Astrocyte (in vitro differentiated cells and primary cell): ENCODE data around the gene ATXN2L. TPM values are rescaled to one million over a fixed set of nuclear protein-coding genes. Genes with fewer than 3 reads are reported as not detected.

ENCODE experiments used
- DNase-seq: peaks from one replicate; pipeline ENCODE4 v3.0.0-alpha.2; 2010; ENCODE audit warnings: low read depth
- FAIRE-seq: peaks from 2 replicates; lab custom pipeline; 2011; peaks lifted over from hg19 to GRCh38; lab: Jason Lieb, UNC
- H2AFZ ChIP-seq: 2 replicates; pipeline ENCODE4 v1.6.0; 2012; ENCODE audit warnings: low read depth, low read length, inconsistent platforms
- H3K27ac ChIP-seq: 2 replicates; pipeline ENCODE4 v1.5.1; 2011; ENCODE audit warnings: low read depth, low read length, inconsistent platforms
- H3K27me3 ChIP-seq: 2 replicates; pipeline ENCODE4 v1.6.0; 2011; ENCODE audit warnings: low read length, inconsistent platforms; ENCODE audit not compliant: insufficient read depth
- H3K36me3 ChIP-seq: 2 replicates; pipeline ENCODE4 v1.5.1; 2011; ENCODE audit warnings: low read length, inconsistent platforms; ENCODE audit not compliant: insufficient read depth
- H3K4me1 ChIP-seq: 2 replicates; pipeline ENCODE4 v1.5.1; 2011; ENCODE audit warnings: low read length, inconsistent platforms; ENCODE audit not compliant: insufficient read depth
- H3K4me2 ChIP-seq: 2 replicates; pipeline ENCODE4 v1.6.0; 2012; ENCODE audit warnings: low read length, inconsistent platforms
- H3K4me3 ChIP-seq: 2 replicates; pipeline ENCODE4 v1.5.1; 2011; ENCODE audit warnings: low read depth, mild to moderate bottlenecking, low read length, inconsistent platforms; ENCODE audit not compliant: insufficient read depth
- H3K79me2 ChIP-seq: 2 replicates; pipeline ENCODE4 v1.6.0; 2012; ENCODE audit warnings: mild to moderate bottlenecking, low read length, inconsistent platforms; ENCODE audit not compliant: insufficient read depth
- H3K9ac ChIP-seq: 2 replicates; pipeline ENCODE4 v1.6.0; 2012; ENCODE audit warnings: mild to moderate bottlenecking, low read length, inconsistent platforms
- H3K9me3 ChIP-seq: 2 replicates; pipeline ENCODE4 v1.5.1; 2012; ENCODE audit warnings: low read depth, mild to moderate bottlenecking, low read length, inconsistent platforms; ENCODE audit not compliant: insufficient read depth
- H4K20me1 ChIP-seq: 2 replicates; pipeline ENCODE4 v1.6.0; 2012; ENCODE audit warnings: low read length, inconsistent platforms; ENCODE audit not compliant: insufficient read depth
- H3K27ac Mint-ChIP-seq: one replicate; pipeline ENCODE4 v1.8.0; 2021; ENCODE audit warnings: mild to moderate bottlenecking, mixed read lengths; ENCODE audit not compliant: unreplicated experiment
- H3K27me3 Mint-ChIP-seq: one replicate; pipeline ENCODE4 v1.8.0; 2021; ENCODE audit warnings: low read depth, mixed read lengths; ENCODE audit not compliant: unreplicated experiment
- H3K36me3 Mint-ChIP-seq: one replicate; pipeline ENCODE4 v1.8.0; 2021; ENCODE audit warnings: low read depth, mixed read lengths; ENCODE audit not compliant: unreplicated experiment
- H3K4me1 Mint-ChIP-seq: one replicate; pipeline ENCODE4 v1.8.0; 2021; ENCODE audit warnings: low read depth, mixed read lengths; ENCODE audit not compliant: unreplicated experiment
- H3K4me3 Mint-ChIP-seq: one replicate; pipeline ENCODE4 v1.8.0; 2021; ENCODE audit warnings: mild to moderate bottlenecking, moderate library complexity, mixed read lengths; ENCODE audit not compliant: unreplicated experiment
- H3K9me3 Mint-ChIP-seq: one replicate; pipeline ENCODE4 v1.8.0; 2021; ENCODE audit warnings: mild to moderate bottlenecking, mixed read lengths; ENCODE audit not compliant: unreplicated experiment
- EZH2 ChIP-seq: IDR thresholded peaks from 2 replicates; pipeline ENCODE4 v1.6.1; 2012; ENCODE audit warnings: mild to moderate bottlenecking, low read length, inconsistent platforms; ENCODE audit not compliant: insufficient read depth
- total RNA-seq: library from RNA; stranded (reverse); gene quantifications from 2 replicates; pipeline ENCODE4 v1.2.1, GENCODE V29; 2021
- TF ChIP-seq, protein P1 (sequence below): IDR thresholded peaks from 2 replicates; pipeline ENCODE4 v1.5.1; 2011; ENCODE audit warnings: low read depth, mild to moderate bottlenecking, inconsistent platforms, low read length, moderate library complexity; ENCODE audit not compliant: insufficient read depth

The ATXN2L gene
- total RNA-seq, 1 donor from 2014 or later = 191 TPM

DNA sequence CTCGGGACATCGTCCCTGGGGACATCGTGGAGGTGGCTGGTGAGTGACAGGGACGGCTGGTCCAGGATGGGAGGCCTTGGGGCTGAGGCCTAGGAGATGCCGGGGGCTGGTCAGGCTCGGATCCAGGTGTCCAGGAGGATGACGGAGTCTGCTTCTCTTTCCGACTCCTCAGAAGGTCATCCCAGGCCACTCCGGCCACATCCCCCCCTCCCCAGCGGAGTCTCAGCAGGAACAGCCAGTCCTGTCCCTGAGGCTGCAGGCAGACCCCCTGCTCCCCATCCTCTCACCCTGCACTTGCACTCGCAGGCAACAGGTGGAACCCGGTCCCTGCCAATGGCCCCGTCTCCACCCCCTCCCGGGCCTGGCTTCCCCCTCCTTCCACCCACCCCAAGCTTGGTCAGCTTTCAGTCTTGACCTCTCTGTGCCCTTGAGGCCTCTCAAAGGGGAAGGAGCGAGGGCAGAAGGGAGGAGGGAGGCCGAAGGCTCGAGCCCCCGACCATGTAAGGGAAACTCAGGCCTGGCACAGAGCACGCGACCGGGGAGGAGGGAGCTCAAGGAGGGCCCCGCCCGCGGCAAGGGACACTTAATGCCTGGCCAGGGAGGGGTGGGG lies 59.9 kb downstream of the ATXN2L start:
- Histone ChIP-seq H3K4me1 (peaks cover 13% of the 10 kb centered on the region), H3K36me3 (no peaks in the 10 kb centered on the region), H3K79me2 (no peaks in the 10 kb centered on the region), H3K27me3 (no peaks in the 10 kb centered on the region), H4K20me1 (no peaks in the 10 kb centered on the region), H3K4me3 (no peak overlapping the region), H3K4me2 (no peak overlapping the region), H3K9ac (no peak overlapping the region), H2AFZ (no peak overlapping the region), H3K9me3 (no peaks in the 10 kb centered on the region), H3K27ac (no peak overlapping the region)
- TF ChIP-seq, protein P1, sequence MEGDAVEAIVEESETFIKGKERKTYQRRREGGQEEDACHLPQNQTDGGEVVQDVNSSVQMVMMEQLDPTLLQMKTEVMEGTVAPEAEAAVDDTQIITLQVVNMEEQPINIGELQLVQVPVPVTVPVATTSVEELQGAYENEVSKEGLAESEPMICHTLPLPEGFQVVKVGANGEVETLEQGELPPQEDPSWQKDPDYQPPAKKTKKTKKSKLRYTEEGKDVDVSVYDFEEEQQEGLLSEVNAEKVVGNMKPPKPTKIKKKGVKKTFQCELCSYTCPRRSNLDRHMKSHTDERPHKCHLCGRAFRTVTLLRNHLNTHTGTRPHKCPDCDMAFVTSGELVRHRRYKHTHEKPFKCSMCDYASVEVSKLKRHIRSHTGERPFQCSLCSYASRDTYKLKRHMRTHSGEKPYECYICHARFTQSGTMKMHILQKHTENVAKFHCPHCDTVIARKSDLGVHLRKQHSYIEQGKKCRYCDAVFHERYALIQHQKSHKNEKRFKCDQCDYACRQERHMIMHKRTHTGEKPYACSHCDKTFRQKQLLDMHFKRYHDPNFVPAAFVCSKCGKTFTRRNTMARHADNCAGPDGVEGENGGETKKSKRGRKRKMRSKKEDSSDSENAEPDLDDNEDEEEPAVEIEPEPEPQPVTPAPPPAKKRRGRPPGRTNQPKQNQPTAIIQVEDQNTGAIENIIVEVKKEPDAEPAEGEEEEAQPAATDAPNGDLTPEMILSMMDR = no peak
- no peak for TF ChIP-seq EZH2
- Mint-ChIP-seq H3K27me3 (peaks cover 13% of the 10 kb centered on the region), H3K27ac (no peak overlapping the region), H3K4me1 (no peaks in the 10 kb centered on the region), H3K9me3 (no peaks in the 10 kb centered on the region), H3K36me3 (peaks cover 7% of the 10 kb centered on the region), H3K4me3 (no peak overlapping the region)
- FAIRE-seq = no peak
- no peak for DNase-seq

DNA sequence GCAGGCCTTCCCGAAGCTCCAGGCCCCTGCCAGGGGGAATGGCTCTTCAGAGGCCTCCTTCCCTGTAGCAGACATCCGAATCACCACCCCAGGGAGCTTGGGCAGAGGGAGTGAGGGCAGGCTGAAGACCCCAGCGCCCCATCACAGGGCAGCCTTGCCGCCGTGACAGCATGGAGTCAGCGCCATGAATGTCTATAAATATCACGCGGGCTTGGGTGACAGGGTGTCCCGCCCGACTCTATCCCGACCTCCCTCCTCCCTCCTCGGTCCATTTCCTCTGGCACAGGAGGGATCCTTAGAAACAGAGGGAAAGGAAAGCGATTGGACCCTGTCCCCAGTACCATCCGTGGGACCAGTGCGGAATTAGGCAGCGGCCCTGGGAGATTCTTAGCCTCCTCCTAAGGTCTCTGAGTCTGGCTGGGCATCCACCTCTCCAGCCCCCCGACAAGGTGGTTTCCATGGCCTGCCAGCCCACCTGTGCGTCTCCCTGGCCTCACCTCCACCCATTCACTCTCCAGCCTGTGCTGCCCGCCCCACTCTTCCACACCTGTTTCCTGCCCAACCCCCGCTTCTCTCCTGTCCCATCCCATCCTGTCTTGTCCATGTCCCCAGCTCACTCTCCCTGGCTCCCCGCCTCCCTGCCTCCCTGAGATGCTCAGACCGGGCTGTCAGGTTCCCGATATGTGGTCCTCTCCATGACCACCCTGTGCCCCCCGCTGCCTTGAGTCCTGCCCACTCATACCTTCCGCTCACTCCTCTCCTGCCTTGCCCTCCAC lies 60.6 kb downstream of the ATXN2L start:
- H3K36me3 ChIP-seq = no peaks in the 10 kb centered on the region
- H3K27ac ChIP-seq = no peak overlapping the region
- no peaks in the 10 kb centered on the region for H3K9me3 ChIP-seq
- Mint-ChIP-seq H3K9me3 (no peaks in the 10 kb centered on the region), H3K4me1 (no peaks in the 10 kb centered on the region), H3K27ac (no peak overlapping the region), H3K4me3 (no peak overlapping the region), H3K36me3 (peaks cover 7% of the 10 kb centered on the region), H3K27me3 (peaks cover 13% of the 10 kb centered on the region)
- H3K4me3 ChIP-seq = no peak overlapping the region
- H4K20me1 ChIP-seq = no peaks in the 10 kb centered on the region
- FAIRE-seq = no peak
- H2AFZ ChIP-seq = no peak overlapping the region
- H3K9ac ChIP-seq = no peak overlapping the region
- no peak overlapping the region for H3K4me2 ChIP-seq
- H3K4me1 ChIP-seq = peaks cover 13% of the 10 kb centered on the region
- DNase-seq = no peak
- TF ChIP-seq, protein P1 = no peak
- TF ChIP-seq EZH2 = no peak
- H3K27me3 ChIP-seq = no peaks in the 10 kb centered on the region
- H3K79me2 ChIP-seq = no peaks in the 10 kb centered on the region

GRCh38 chr16:28884045-28884444 lies 61.2 kb downstream of the ATXN2L start:
- Histone ChIP-seq H3K27ac (no peak overlapping the region), H4K20me1 (no peaks in the 10 kb centered on the region), H3K27me3 (no peaks in the 10 kb centered on the region), H3K79me2 (no peaks in the 10 kb centered on the region), H2AFZ (no peak overlapping the region), H3K4me1 (peaks cover 13% of the 10 kb centered on the region), H3K9me3 (no peaks in the 10 kb centered on the region), H3K4me3 (no peak overlapping the region), H3K36me3 (no peaks in the 10 kb centered on the region), H3K4me2 (no peak overlapping the region), H3K9ac (no peak overlapping the region)
- H3K27ac Mint-ChIP-seq = no peak overlapping the region
- peaks cover 7% of the 10 kb centered on the region for H3K36me3 Mint-ChIP-seq
- FAIRE-seq = no peak
- no peak for DNase-seq
- no peaks in the 10 kb centered on the region for H3K9me3 Mint-ChIP-seq
- H3K4me3 Mint-ChIP-seq = no peak overlapping the region
- TF ChIP-seq, protein P1 = no peak
- no peak for TF ChIP-seq EZH2
- peaks cover 13% of the 10 kb centered on the region for H3K27me3 Mint-ChIP-seq
- no peaks in the 10 kb centered on the region for H3K4me1 Mint-ChIP-seq
